ENCODE results near the gene POLDIP2. TPM values are rescaled to one million over a fixed set of nuclear protein-coding genes. Genes with fewer than 3 reads are reported as not detected.

POLDIP2 gene
- total and polyA plus RNA-seq, 9 of the 15 experiments (the other 6 are each of a cell fraction or from before 2014, with no cell fraction given), result 22.0 to 137 (median 104) TPM

- TF ChIP-seq, protein P1, sequence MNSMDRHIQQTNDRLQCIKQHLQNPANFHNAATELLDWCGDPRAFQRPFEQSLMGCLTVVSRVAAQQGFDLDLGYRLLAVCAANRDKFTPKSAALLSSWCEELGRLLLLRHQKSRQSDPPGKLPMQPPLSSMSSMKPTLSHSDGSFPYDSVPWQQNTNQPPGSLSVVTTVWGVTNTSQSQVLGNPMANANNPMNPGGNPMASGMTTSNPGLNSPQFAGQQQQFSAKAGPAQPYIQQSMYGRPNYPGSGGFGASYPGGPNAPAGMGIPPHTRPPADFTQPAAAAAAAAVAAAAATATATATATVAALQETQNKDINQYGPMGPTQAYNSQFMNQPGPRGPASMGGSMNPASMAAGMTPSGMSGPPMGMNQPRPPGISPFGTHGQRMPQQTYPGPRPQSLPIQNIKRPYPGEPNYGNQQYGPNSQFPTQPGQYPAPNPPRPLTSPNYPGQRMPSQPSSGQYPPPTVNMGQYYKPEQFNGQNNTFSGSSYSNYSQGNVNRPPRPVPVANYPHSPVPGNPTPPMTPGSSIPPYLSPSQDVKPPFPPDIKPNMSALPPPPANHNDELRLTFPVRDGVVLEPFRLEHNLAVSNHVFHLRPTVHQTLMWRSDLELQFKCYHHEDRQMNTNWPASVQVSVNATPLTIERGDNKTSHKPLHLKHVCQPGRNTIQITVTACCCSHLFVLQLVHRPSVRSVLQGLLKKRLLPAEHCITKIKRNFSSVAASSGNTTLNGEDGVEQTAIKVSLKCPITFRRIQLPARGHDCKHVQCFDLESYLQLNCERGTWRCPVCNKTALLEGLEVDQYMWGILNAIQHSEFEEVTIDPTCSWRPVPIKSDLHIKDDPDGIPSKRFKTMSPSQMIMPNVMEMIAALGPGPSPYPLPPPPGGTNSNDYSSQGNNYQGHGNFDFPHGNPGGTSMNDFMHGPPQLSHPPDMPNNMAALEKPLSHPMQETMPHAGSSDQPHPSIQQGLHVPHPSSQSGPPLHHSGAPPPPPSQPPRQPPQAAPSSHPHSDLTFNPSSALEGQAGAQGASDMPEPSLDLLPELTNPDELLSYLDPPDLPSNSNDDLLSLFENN (IDR thresholded peaks at IDR 0.05; ENCODE audit: low read depth in 2 of 2, low read length in 2 of 2), result no peak
- TF ChIP-seq PBX2 (CRISPR knock-in tag; IDR thresholded peaks at IDR 0.05; ENCODE audit: low read depth) (no peak), PBX2 (tag; conservative IDR thresholded peaks at IDR 0.05; ENCODE audit: low read depth) (no peak), POU5F1 (IDR thresholded peaks at IDR 0.05; ENCODE audit: borderline replicate concordance, low read depth, low read length, partially characterized antibody) (no peak), RBM22 (IDR thresholded peaks at IDR 0.05; ENCODE audit: low read depth, low read length, poor library complexity, severe bottlenecking) (no peak), NBN (IDR thresholded peaks at IDR 0.05; ENCODE audit: low read depth) (no peak), ZBTB49 (CRISPR knock-in tag; IDR thresholded peaks at IDR 0.05; ENCODE audit: borderline replicate concordance) (no peak)
- TF ChIP-seq, protein P2, sequence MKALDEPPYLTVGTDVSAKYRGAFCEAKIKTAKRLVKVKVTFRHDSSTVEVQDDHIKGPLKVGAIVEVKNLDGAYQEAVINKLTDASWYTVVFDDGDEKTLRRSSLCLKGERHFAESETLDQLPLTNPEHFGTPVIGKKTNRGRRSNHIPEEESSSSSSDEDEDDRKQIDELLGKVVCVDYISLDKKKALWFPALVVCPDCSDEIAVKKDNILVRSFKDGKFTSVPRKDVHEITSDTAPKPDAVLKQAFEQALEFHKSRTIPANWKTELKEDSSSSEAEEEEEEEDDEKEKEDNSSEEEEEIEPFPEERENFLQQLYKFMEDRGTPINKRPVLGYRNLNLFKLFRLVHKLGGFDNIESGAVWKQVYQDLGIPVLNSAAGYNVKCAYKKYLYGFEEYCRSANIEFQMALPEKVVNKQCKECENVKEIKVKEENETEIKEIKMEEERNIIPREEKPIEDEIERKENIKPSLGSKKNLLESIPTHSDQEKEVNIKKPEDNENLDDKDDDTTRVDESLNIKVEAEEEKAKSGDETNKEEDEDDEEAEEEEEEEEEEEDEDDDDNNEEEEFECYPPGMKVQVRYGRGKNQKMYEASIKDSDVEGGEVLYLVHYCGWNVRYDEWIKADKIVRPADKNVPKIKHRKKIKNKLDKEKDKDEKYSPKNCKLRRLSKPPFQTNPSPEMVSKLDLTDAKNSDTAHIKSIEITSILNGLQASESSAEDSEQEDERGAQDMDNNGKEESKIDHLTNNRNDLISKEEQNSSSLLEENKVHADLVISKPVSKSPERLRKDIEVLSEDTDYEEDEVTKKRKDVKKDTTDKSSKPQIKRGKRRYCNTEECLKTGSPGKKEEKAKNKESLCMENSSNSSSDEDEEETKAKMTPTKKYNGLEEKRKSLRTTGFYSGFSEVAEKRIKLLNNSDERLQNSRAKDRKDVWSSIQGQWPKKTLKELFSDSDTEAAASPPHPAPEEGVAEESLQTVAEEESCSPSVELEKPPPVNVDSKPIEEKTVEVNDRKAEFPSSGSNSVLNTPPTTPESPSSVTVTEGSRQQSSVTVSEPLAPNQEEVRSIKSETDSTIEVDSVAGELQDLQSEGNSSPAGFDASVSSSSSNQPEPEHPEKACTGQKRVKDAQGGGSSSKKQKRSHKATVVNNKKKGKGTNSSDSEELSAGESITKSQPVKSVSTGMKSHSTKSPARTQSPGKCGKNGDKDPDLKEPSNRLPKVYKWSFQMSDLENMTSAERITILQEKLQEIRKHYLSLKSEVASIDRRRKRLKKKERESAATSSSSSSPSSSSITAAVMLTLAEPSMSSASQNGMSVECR (CRISPR knock-in tag; IDR thresholded peaks at IDR 0.05), result no peak
- TF ChIP-seq, protein P3, sequence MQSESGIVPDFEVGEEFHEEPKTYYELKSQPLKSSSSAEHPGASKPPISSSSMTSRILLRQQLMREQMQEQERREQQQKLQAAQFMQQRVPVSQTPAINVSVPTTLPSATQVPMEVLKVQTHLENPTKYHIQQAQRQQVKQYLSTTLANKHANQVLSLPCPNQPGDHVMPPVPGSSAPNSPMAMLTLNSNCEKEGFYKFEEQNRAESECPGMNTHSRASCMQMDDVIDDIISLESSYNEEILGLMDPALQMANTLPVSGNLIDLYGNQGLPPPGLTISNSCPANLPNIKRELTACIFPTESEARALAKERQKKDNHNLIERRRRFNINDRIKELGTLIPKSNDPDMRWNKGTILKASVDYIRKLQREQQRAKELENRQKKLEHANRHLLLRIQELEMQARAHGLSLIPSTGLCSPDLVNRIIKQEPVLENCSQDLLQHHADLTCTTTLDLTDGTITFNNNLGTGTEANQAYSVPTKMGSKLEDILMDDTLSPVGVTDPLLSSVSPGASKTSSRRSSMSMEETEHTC (IDR thresholded peaks at IDR 0.05), result no peak
Measured at GRCh38 chr17:28370035-28370743, 12.9 kb upstream of the POLDIP2 start, which contains the start of gene VTN (continued).

Data from K562 (cell line).